Hindlimb muscle (tissue), 1 donor: ENCODE measurements around the gene IFNA10. TPM values are rescaled to one million over a fixed set of nuclear protein-coding genes. Genes with fewer than 3 reads are reported as not detected.
"Not testable (repeated sequence)": the region's sequence is repeated elsewhere in the genome, so short reads cannot be mapped to it uniquely, and the experiment has no call there.

Experiments used
- DNase-seq: peaks from one replicate; pipeline ENCODE4 v3.0.0-alpha.2; 2013
- polyA plus RNA-seq: library from polyadenylated mRNA; unstranded; fragments of 120-200 nt; gene quantifications from one replicate; pipeline ENCODE4 v1.2.1, GENCODE V29; 2013; ENCODE audit not compliant: insufficient read length

Gene IFNA10
- polyA plus RNA-seq, result not detected

GRCh38 chr9:21207043-21207442, at the start of gene IFNA10:
IFNA10 (minus strand) TSS chr9:21207143; CDS start chr9:21207097, 46 bp downstream.
- DNase-seq, result not testable (repeated sequence)

- no peak for DNase-seq
Measured at GRCh38 chr9:21255538-21256212, 48.7 kb upstream of the IFNA10 start.

- peak; percentile 17 for DNase-seq
Measured at GRCh38 chr9:21252721-21253547, 46.0 kb upstream of the IFNA10 start.

- DNase-seq, result no peak
Measured at GRCh38 chr9:21251638-21252037, 44.7 kb upstream of the IFNA10 start.

- no peak for DNase-seq
Measured at GRCh38 chr9:21251190-21251589, 44.2 kb upstream of the IFNA10 start.

GRCh38 chr9:21244836-21245235, 37.9 kb upstream of the IFNA10 start:
- no peak for DNase-seq

GRCh38 chr9:21239911-21240310, 33.0 kb upstream of the IFNA10 start, which contains the start of gene IFNA14:
IFNA14 (minus strand) TSS chr9:21240005; CDS start chr9:21239935, 70 bp downstream.
- no peak for DNase-seq

GRCh38 chr9:21236360-21236714, 29.4 kb upstream of the IFNA10 start:
- DNase-seq, result not testable (repeated sequence)

- peak; percentile 42 for DNase-seq
Measured at GRCh38 chr9:21235468-21236359, 28.8 kb upstream of the IFNA10 start.

- DNase-seq, result no peak
Measured at GRCh38 chr9:21234153-21234687, 27.3 kb upstream of the IFNA10 start.

GRCh38 chr9:21233258-21233657, 26.3 kb upstream of the IFNA10 start:
- DNase-seq, result no peak

- no peak for DNase-seq
Measured at GRCh38 chr9:21228122-21228521, 21.2 kb upstream of the IFNA10 start, which contains the start of gene IFNA17. IFNA17 (minus strand) TSS chr9:21228222; CDS start chr9:21228173, 49 bp downstream.

GRCh38 chr9:21217211-21217610, 10.3 kb upstream of the IFNA10 start, which contains the start of gene IFNA16:
IFNA16 (minus strand) TSS chr9:21217311; CDS start chr9:21217305, 6 bp downstream.
- not testable (repeated sequence) for DNase-seq

- not testable (repeated sequence) for DNase-seq
Measured at GRCh38 chr9:21213411-21214326, 6.7 kb upstream of the IFNA10 start.

GRCh38 chr9:21212160-21212559, 5.2 kb upstream of the IFNA10 start:
- not testable (repeated sequence) for DNase-seq

- not testable (repeated sequence) for DNase-seq
Measured at GRCh38 chr9:21210782-21211181, 3.8 kb upstream of the IFNA10 start.

- no peak for DNase-seq
Measured at GRCh38 chr9:21210311-21210710, 3.4 kb upstream of the IFNA10 start.

GRCh38 chr9:21205204-21205603, 1.7 kb downstream of the IFNA10 start:
- no peak for DNase-seq

- DNase-seq, result not testable (repeated sequence)
Measured at GRCh38 chr9:21202105-21202504, 4.8 kb downstream of the IFNA10 start, which contains the start of gene IFNA7. IFNA7 (minus strand) TSS chr9:21202205; CDS start chr9:21202165, 40 bp downstream.

- not testable (repeated sequence) for DNase-seq
Measured at GRCh38 chr9:21194867-21195776, 11.8 kb downstream of the IFNA10 start.
